HepG2 (cell line): ENCODE results near the gene ACOXL. TPM values are rescaled to one million over a fixed set of nuclear protein-coding genes. Genes with fewer than 3 reads are reported as not detected.

Experiments
- ATAC-seq: fragments of 200-7000 bp; cut with Tn5 transposase; 3 replicates; pipeline ENCODE4 v1.9.1; 2020; ENCODE audit warnings: mild to moderate bottlenecking, moderate library complexity
- BruUV-seq: library from RNA; stranded (reverse); fragments of 400-500 nt; replicated peaks from 2 replicates; lab custom pipeline; 2021; lab: Mats Ljungman, UMichigan
- CTCF ChIA-PET: fragments of 300-600 bp; formaldehyde crosslinking; extraction: SDS; loops from one replicate; lab custom pipeline; 2021; ENCODE audit warnings: low total read pairs, inconsistent platforms, low intra/inter-chr PET ratio; lab: Yijun Ruan, JAX
- POLR2A ChIA-PET: fragments of 350-600 bp; sonication (Branson Sonifier 250); formaldehyde crosslinking; loops from one replicate; lab custom pipeline; 2020; ENCODE audit warnings: antibody characterized with exemption, inconsistent platforms; lab: Yijun Ruan, JAX
- DNase-seq: peaks from one replicate; pipeline ENCODE4 v3.0.0-alpha.2; 2015; ENCODE audit warnings: low spot score
- FAIRE-seq: peaks from 3 replicates; lab custom pipeline; 2011; peaks lifted over from hg19 to GRCh38; lab: Jason Lieb, UNC
- H2AFZ ChIP-seq: one replicate; pipeline ENCODE4 v1.6.1; 2011; ENCODE audit warnings: low read length, inconsistent platforms
- H3K27ac ChIP-seq: fragments of 300-600 bp; 3 replicates; pipeline ENCODE4 v1.8.0; 2011; ENCODE audit warnings: mixed run types, mild to moderate bottlenecking, mixed read lengths, low read length, inconsistent platforms; ENCODE audit not compliant: insufficient read depth; ENCODE audit errors: extremely low read length
- H3K27me3 ChIP-seq, 2 experiments: fragments of 200-600 bp in 1 of 2; 2 replicates in 1 of 2; 3 replicates in 1 of 2; pipeline versions ENCODE4 v1.6.0 to v1.8.0; 2011; ENCODE audit warnings: low read length in 2 of 2, mild to moderate bottlenecking in 2 of 2, moderate library complexity in 2 of 2, inconsistent platforms in 1 of 2; ENCODE audit not compliant: insufficient read depth in 2 of 2, control insufficient read depth in 1 of 2
- H3K36me3 ChIP-seq, 2 experiments: fragments of 200-600 bp in 1 of 2; replicated peaks in 1 of 2; 2 replicates in 1 of 2; 3 replicates in 1 of 2; pipeline versions ENCODE4 v1.5.1 to v1.8.0; 2011; ENCODE audit warnings: low read length in 2 of 2, inconsistent platforms in 1 of 2; ENCODE audit not compliant: insufficient read depth in 2 of 2, control insufficient read depth in 1 of 2
- H3K4me1 ChIP-seq: 2 replicates; pipeline ENCODE4 v1.5.1; 2012; ENCODE audit warnings: low read length, inconsistent platforms; ENCODE audit not compliant: insufficient read depth
- H3K4me2 ChIP-seq: 2 replicates; pipeline ENCODE4 v1.6.0; 2011; ENCODE audit warnings: low read depth, low read length, inconsistent platforms
- H3K4me3 ChIP-seq, 3 experiments: fragments of 200-600 bp in 1 of 3; sonication (generic), shearing (Covaris generic) in 1 of 3; replicated peaks in 1 of 3; 2 replicates each; pipeline ENCODE4 v1.5.1; 2011 to 2016; ENCODE audit warnings: low read length in 3 of 3, inconsistent platforms in 2 of 3, low read depth in 2 of 3, mild to moderate bottlenecking in 2 of 3, control low read depth in 1 of 3, mixed read lengths in 1 of 3; ENCODE audit not compliant: insufficient read depth in 1 of 3
- H3K79me2 ChIP-seq: one replicate; pipeline ENCODE4 v1.6.1; 2011; ENCODE audit warnings: low read length, inconsistent platforms; ENCODE audit not compliant: insufficient read depth
- H3K9ac ChIP-seq: 2 replicates; pipeline ENCODE4 v1.6.0; 2011; ENCODE audit warnings: mild to moderate bottlenecking, low read depth, low read length, inconsistent platforms; ENCODE audit not compliant: insufficient read depth
- H3K9me3 ChIP-seq: 2 replicates; pipeline ENCODE4 v1.5.1; 2012; ENCODE audit warnings: mild to moderate bottlenecking, low read length
- H4K20me1 ChIP-seq: 2 replicates; pipeline ENCODE4 v1.6.0; 2011; ENCODE audit warnings: inconsistent platforms, mild to moderate bottlenecking, low read length, moderate library complexity; ENCODE audit not compliant: insufficient read depth
- ARID3A ChIP-seq: IDR thresholded peaks from 2 replicates; pipeline ENCODE4 v1.6.1; 2012; ENCODE audit warnings: low read depth, low read length, improper control_type of control experiment
- GPBP1L1 ChIP-seq: sonication (generic); formaldehyde crosslinking; IDR thresholded peaks from 2 replicates; pipeline ENCODE4 v1.5.0; 2020; ENCODE audit warnings: mild to moderate bottlenecking, missing genetic modification reagents
- KLF9 ChIP-seq: IDR thresholded peaks from 2 replicates; pipeline ENCODE4 v1.6.1; 2016; ENCODE audit warnings: low read depth
- KMT2A ChIP-seq: sonication (generic); formaldehyde crosslinking; IDR thresholded peaks from 2 replicates; pipeline ENCODE4 v1.4.0; 2020; ENCODE audit warnings: missing genetic modification reagents
- MXD3 ChIP-seq: IDR thresholded peaks from 2 replicates; pipeline ENCODE4 v1.6.1; 2016; ENCODE audit warnings: mild to moderate bottlenecking, missing biosample characterization, missing genetic modification reagents
- NFE2L1 ChIP-seq: sonication (generic); formaldehyde crosslinking; IDR thresholded peaks from 2 replicates; pipeline ENCODE4 v1.4.0; 2020; ENCODE audit warnings: missing genetic modification reagents, mild to moderate bottlenecking, borderline replicate concordance
- NFKBIZ ChIP-seq: IDR thresholded peaks from 2 replicates; pipeline ENCODE4 v1.6.1; 2018; ENCODE audit warnings: missing genetic modification reagents, missing compliant biosample characterization
- POLR2AphosphoS5 ChIP-seq: IDR thresholded peaks from 2 replicates; pipeline ENCODE4 v1.6.1; 2012; ENCODE audit warnings: low read depth, low read length
- STAG1 ChIP-seq: sonication (generic); formaldehyde crosslinking; IDR thresholded peaks from 2 replicates; pipeline ENCODE4 v1.4.0; 2020; ENCODE audit warnings: missing genetic modification reagents
- THAP9 ChIP-seq: sonication (generic); formaldehyde crosslinking; IDR thresholded peaks from 2 replicates; pipeline ENCODE4; 2020; ENCODE audit warnings: missing genetic modification reagents, mild to moderate bottlenecking, borderline replicate concordance
- ZBTB33 ChIP-seq: sonication (generic); formaldehyde crosslinking; IDR thresholded peaks from 2 replicates; pipeline ENCODE4 v1.4.0; 2020; ENCODE audit warnings: missing genetic modification reagents
- ZNF558 ChIP-seq: sonication (generic); formaldehyde crosslinking; IDR thresholded peaks from 2 replicates; pipeline ENCODE4 v1.9.0; 2022; ENCODE audit warnings: mild to moderate bottlenecking, missing genetic modification reagents, borderline replicate concordance
- ZNF740 ChIP-seq: sonication (generic); formaldehyde crosslinking; IDR thresholded peaks from 2 replicates; pipeline ENCODE4 v1.4.0; 2020; ENCODE audit warnings: missing genetic modification reagents
- ZNF775 ChIP-seq: sonication (generic); formaldehyde crosslinking; IDR thresholded peaks from 2 replicates; pipeline ENCODE4 v1.4.0; 2020; ENCODE audit warnings: missing genetic modification reagents, mild to moderate bottlenecking, moderate library complexity, borderline replicate concordance
- WGBS: methylation state at CpG from one replicate; pipeline ENCODE4 v1.1.6; 2017; ENCODE audit warnings: low lambda C conversion rate; 5-methylcytosine and 5-hydroxymethylcytosine counted together
- in situ Hi-C: cut with HindIII; loops from 2 replicates; pipeline ENCODE4 v1.10.0; 2017; ENCODE audit warnings: low pct_unique_long_range_greater_than_20kb; ENCODE audit not compliant: extremely low pct_ligation_motif_present
- intact Hi-C: fragments of 100-400 bp; cut with micrococcal nuclease; formaldehyde crosslinking; loops from one replicate; pipeline ENCODE4 v1.10.0; 2022; ENCODE audit not compliant: unreplicated experiment
- polyA plus RNA-seq, 8 experiments: library from polyadenylated mRNA; depleted of rRNA in 3 of 8; stranded (reverse) in 7 of 8; unstranded in 1 of 8; fragments of >200 nt; fragmentation: Illumina TruSeq in 4 of 8; extraction: Trizol in 4 of 8; gene quantifications; 2 replicates each; pipeline versions ENCODE4 v1.2.1 to v1.2.3, GENCODE V29; 2011 to 2016; ENCODE audit warnings: low read depth in 4 of 8, missing spikeins in 1 of 8, mixed read lengths in 1 of 8; ENCODE audit not compliant: insufficient read depth in 1 of 8
- total RNA-seq, 5 experiments: library from RNA; depleted of rRNA; stranded (reverse); fragments of >200 nt; fragmentation: Illumina TruSeq; extraction: Trizol; gene quantifications; 2 replicates each; pipeline ENCODE4 v1.2.3, GENCODE V29; 2016; ENCODE audit warnings: low read depth in 1 of 5

ACOXL gene
- total and polyA plus RNA-seq, 2 of the 13 experiments (the other 11 are each of a cell fraction or from before 2014, with no cell fraction given): not detected

- Histone ChIP-seq H3K27ac (no peak overlapping the region), H3K9ac (no peak overlapping the region), H3K27me3 (no peaks in the 10 kb centered on the region; a peak in 1 of 5 replicates), H3K4me2 (no peak overlapping the region), H4K20me1 (no peaks in the 10 kb centered on the region), H3K9me3 (peaks cover 8% of the 10 kb centered on the region), H3K36me3 (no peaks in the 10 kb centered on the region), H3K4me3 (no peak overlapping the region), H2AFZ (no peak overlapping the region), H3K4me1 (no peaks in the 10 kb centered on the region), H3K79me2 (no peaks in the 10 kb centered on the region)
- BruUV-seq: no TSS peak
- 1% methylated on average over 4 of the region's 4 CpGs for WGBS
- no peak for ATAC-seq
- POLR2A ChIA-PET: no interaction called here
- no peak for DNase-seq
- in situ Hi-C loops: no loop called here
- CTCF ChIA-PET: no interaction called here
- FAIRE-seq: no peak
- intact Hi-C loops: no loop called here
- TF ChIP-seq MXD3 (CRISPR knock-in tag) (no peak), ZNF558 (CRISPR knock-in tag) (no peak), STAG1 (peak; percentile 50), POLR2AphosphoS5 (no peak), KMT2A (no peak), KLF9 (no peak), ZNF740 (CRISPR knock-in tag) (no peak), NFE2L1 (no peak), NFKBIZ (CRISPR knock-in tag) (no peak), ZNF775 (CRISPR knock-in tag) (no peak), ARID3A (0 out of 2 replicates have a peak, but pooled peaks have one; percentile 33), GPBP1L1 (CRISPR knock-in tag) (no peak), ZBTB33 (no peak), THAP9 (CRISPR knock-in tag) (no peak)
Measured at GRCh38 chr2:110755491-110756078, 23.2 kb downstream of the ACOXL start.
